ENCODE data around the gene GCSAML.

DNA sequence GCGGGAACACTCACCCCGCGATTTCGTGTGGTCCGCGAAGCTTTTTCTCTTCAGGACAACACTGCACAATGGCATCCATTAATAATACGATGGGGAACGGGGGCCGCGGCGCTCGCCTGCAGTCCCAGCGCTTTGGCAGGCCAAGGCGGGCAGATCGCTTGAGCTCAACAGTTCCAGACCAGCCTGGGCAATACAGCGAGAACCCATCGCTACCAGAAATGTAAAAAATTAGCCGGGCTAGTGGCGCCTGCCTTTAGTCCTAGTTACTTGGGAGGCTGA lies 30.4 kb upstream of the GCSAML start:
- TF ChIP-seq POLR2A (IDR thresholded peaks at IDR 0.05), result no peak
- TF ChIP-seq, protein P1, sequence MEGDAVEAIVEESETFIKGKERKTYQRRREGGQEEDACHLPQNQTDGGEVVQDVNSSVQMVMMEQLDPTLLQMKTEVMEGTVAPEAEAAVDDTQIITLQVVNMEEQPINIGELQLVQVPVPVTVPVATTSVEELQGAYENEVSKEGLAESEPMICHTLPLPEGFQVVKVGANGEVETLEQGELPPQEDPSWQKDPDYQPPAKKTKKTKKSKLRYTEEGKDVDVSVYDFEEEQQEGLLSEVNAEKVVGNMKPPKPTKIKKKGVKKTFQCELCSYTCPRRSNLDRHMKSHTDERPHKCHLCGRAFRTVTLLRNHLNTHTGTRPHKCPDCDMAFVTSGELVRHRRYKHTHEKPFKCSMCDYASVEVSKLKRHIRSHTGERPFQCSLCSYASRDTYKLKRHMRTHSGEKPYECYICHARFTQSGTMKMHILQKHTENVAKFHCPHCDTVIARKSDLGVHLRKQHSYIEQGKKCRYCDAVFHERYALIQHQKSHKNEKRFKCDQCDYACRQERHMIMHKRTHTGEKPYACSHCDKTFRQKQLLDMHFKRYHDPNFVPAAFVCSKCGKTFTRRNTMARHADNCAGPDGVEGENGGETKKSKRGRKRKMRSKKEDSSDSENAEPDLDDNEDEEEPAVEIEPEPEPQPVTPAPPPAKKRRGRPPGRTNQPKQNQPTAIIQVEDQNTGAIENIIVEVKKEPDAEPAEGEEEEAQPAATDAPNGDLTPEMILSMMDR (IDR thresholded peaks at IDR 0.05 in 4 of 5, conservative IDR thresholded peaks at IDR 0.05 in 1 of 5), result no peak
